GM12892 (cell line): ENCODE data around the gene UGT1A10.

Source experiments
- POLR2A ChIP-seq: IDR thresholded peaks from 2 replicates; pipeline ENCODE4 v1.6.1; 2011; ENCODE audit warnings: low read depth, low read length, control low read depth
- POLR2AphosphoS5 ChIP-seq: IDR thresholded peaks from 2 replicates; pipeline ENCODE4 v1.6.1; 2011; ENCODE audit warnings: low read depth, low read length, control low read depth

- TF ChIP-seq POLR2AphosphoS5 (no peak), POLR2A (no peak)
These were observed 130.2 kb downstream of the UGT1A10 start for GRCh38 chr2:233766416-233766815.
